ENCODE results near the gene TGFBR2.

GRCh38 chr3:30631243-30631904, 25.0 kb downstream of the TGFBR2 start:
- TF ChIP-seq REST (IDR thresholded peaks at IDR 0.05; ENCODE audit: insufficient read depth in 1 of 2, low read depth in 2 of 2, low read length in 2 of 2) (no peak), TAF1 (IDR thresholded peaks at IDR 0.05; ENCODE audit: borderline replicate concordance, insufficient read depth, low read length) (no peak)

All from PFSK-1 (cell line).